ENCODE results near the gene RHOT2.

Gene RHOT2

DNA sequence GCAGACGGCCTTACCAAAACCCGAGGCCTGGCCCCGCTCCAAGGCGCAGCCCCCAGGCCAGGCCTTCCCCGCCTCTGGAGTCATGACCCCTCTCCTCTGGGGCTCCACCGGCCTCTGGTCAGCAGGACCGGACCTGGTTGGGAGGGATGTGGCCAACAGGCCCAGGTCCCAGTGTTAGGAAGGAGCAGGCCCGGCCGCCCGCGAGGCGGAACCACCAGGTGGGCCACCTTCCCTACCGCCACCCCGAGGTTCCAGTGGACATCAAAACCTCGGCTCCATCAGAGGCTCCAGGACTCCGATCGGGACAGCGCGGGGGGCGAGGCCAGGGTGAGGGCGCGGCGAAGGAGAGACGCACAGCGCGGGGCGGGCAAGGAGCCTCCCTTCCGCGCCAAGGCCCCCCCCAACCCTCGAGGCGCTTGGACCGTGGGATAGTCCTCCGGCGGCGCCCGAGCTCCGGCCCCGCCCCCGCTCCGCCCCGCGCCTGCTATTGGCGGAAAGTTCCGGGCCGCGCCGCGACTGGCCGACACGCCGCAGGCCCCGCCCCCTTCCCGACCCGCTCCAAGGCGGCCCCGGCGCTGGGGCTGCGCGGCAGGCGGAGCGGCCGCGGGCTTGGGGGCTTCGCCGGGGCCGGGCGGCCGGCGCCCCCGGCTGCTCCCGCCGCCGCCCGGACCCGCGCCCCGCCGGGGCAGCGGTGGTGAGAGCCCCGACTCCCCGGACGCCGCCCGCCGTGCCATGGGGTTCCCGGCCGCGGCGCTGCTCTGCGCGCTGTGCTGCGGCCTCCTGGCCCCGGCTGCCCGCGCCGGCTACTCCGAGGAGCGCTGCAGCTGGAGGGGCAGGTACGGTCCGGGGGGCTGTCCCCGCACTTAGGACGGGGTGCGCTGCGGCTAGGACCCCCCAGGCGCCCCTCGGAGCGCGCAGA is 46.9 kb downstream of the RHOT2 start, which contains the start of gene METRN:
METRN (plus strand) TSS at position 561 of the 919 bp plus-strand sequence; CDS start at position 733, 172 bp downstream.
- peaks cover 0 to 28% (median 19%) of the 10 kb centered on the region in 5 donors for H3K4me1 ChIP-seq (ENCODE audit: control insufficient read depth in 5 of 5, insufficient read depth in 5 of 5, low read length in 5 of 5)
- H3K27me3 ChIP-seq (ENCODE audit: control insufficient read depth in 5 of 5, insufficient read depth in 4 of 5, low read length in 5 of 5) = peaks cover 18 to 28% (median 22%) of the 10 kb centered on the region in 5 donors
- no peak within 1 kb of the TSS for H3K27ac ChIP-seq (ENCODE audit: low read depth, low read length)
- H3K9me3 ChIP-seq (ENCODE audit: control insufficient read depth in 5 of 5, low read length in 5 of 5) = no peaks in the 10 kb centered on the region
- H3K9ac ChIP-seq (ENCODE audit: low read length in 5 of 5) = peak within 1 kb of the TSS in 3 of 5 donors; percentile 21 to 59 (median 56)
- no peaks in the 10 kb centered on the region for H3K36me3 ChIP-seq (ENCODE audit: control insufficient read depth in 5 of 5, insufficient read depth in 5 of 5, low read length in 5 of 5)
- H3K4me3 ChIP-seq (ENCODE audit: low read depth in 1 of 5, low read length in 5 of 5) = peak within 1 kb of the TSS in 4 of 5 donors; percentile 56 to 78 (median 70)

DNA sequence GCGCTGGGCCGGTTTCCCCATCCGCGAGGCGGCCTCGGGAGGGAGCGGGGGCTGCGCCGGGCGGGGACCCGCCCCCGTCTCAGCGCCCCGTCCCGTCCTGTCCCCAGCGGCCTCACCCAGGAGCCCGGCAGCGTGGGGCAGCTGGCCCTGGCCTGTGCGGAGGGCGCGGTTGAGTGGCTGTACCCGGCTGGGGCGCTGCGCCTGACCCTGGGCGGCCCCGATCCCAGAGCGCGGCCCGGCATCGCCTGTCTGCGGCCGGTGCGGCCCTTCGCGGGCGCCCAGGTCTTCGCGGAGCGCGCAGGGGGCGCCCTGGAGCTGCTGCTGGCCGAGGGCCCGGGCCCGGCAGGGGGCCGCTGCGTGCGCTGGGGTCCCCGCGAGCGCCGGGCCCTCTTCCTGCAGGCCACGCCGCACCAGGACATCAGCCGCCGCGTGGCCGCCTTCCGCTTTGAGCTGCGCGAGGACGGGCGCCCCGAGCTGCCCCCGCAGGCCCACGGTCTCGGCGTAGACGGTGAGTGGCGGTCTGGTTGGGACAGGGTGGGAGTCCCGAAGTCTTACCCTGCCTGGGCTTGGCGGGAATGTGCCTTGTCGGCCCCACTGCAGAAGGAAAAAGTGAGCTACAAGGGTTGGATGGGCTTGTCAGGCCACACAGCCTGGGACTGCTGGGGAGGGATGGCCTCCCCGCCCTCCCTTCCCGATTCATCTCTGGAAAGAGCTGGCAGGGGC is 47.7 kb downstream of the RHOT2 start:
- H3K9ac ChIP-seq (ENCODE audit: low read length in 5 of 5) = peak overlapping the region in 3 of 5 donors; percentile 21 to 59 (median 56)
- H3K4me3 ChIP-seq (ENCODE audit: low read depth in 1 of 5, low read length in 5 of 5) = peak overlapping the region in 4 of 5 donors; percentile 56 to 78 (median 70)
- no peaks in the 10 kb centered on the region for H3K9me3 ChIP-seq (ENCODE audit: control insufficient read depth in 5 of 5, low read length in 5 of 5)
- H3K4me1 ChIP-seq (ENCODE audit: control insufficient read depth in 5 of 5, insufficient read depth in 5 of 5, low read length in 5 of 5) = peaks cover 0 to 36% (median 27%) of the 10 kb centered on the region in 5 donors
- no peak overlapping the region for H3K27ac ChIP-seq (ENCODE audit: low read depth, low read length)
- H3K27me3 ChIP-seq (ENCODE audit: control insufficient read depth in 5 of 5, insufficient read depth in 4 of 5, low read length in 5 of 5) = peaks cover 11 to 22% (median 14%) of the 10 kb centered on the region in 5 donors
- no peaks in the 10 kb centered on the region for H3K36me3 ChIP-seq (ENCODE audit: control insufficient read depth in 5 of 5, insufficient read depth in 5 of 5, low read length in 5 of 5)

DNA sequence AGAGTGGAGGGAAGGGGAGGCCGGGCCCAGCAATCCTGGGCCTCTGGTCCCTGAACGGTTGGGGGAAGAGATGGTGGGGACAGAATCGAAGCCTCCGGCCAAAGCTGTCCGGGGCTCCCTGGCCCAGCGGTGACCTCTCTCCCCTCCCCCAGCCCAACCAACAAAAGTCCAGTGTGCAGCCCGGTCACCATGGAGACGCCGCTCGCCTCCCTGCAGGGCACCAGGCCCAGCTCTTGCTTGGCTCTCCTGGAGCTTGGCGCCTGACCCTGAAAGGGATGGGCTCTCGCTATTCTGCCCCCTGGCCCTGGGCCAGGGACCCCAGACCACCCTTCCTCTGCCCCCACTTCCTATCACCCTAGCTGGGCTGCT is 48.3 kb downstream of the RHOT2 start:
- peaks cover 6 to 16% (median 9%) of the 10 kb centered on the region in 5 donors for H3K27me3 ChIP-seq (ENCODE audit: control insufficient read depth in 5 of 5, insufficient read depth in 4 of 5, low read length in 5 of 5)
- peak overlapping the region in 3 of 5 donors; percentile 10 to 78 (median 68) for H3K4me3 ChIP-seq (ENCODE audit: low read depth in 1 of 5, low read length in 5 of 5)
- H3K9ac ChIP-seq (ENCODE audit: low read length in 5 of 5) = peak overlapping the region in 4 of 5 donors; percentile 10 to 59 (median 29)
- no peaks in the 10 kb centered on the region for H3K9me3 ChIP-seq (ENCODE audit: control insufficient read depth in 5 of 5, low read length in 5 of 5)
- peaks cover 0 to 41% (median 29%) of the 10 kb centered on the region in 5 donors for H3K4me1 ChIP-seq (ENCODE audit: control insufficient read depth in 5 of 5, insufficient read depth in 5 of 5, low read length in 5 of 5)
- H3K27ac ChIP-seq (ENCODE audit: low read depth, low read length) = no peak overlapping the region
- H3K36me3 ChIP-seq (ENCODE audit: control insufficient read depth in 5 of 5, insufficient read depth in 5 of 5, low read length in 5 of 5) = no peaks in the 10 kb centered on the region

DNA sequence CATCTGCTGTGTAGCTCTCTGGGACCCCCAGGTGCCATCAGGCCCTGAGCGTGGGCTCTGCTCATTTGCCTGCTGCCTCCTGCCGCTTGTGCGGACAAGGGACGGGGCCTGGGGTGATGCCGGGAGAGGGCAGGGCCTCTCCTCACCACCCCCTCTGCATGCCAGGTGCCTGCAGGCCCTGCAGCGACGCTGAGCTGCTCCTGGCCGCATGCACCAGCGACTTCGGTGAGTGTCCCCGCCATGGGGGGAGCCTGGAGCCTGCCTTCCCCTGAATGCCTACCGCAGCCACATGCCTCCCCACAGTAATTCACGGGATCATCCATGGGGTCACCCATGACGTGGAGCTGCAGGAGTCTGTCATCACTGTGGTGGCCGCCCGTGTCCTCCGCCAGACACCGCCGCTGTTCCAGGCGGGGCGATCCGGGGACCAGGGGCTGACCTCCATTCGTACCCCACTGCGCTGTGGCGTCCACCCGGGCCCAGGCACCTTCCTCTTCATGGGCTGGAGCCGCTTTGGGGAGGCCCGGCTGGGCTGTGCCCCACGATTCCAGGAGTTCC is 48.9 kb downstream of the RHOT2 start:
- H3K27ac ChIP-seq (ENCODE audit: low read depth, low read length) = no peak overlapping the region

DNA sequence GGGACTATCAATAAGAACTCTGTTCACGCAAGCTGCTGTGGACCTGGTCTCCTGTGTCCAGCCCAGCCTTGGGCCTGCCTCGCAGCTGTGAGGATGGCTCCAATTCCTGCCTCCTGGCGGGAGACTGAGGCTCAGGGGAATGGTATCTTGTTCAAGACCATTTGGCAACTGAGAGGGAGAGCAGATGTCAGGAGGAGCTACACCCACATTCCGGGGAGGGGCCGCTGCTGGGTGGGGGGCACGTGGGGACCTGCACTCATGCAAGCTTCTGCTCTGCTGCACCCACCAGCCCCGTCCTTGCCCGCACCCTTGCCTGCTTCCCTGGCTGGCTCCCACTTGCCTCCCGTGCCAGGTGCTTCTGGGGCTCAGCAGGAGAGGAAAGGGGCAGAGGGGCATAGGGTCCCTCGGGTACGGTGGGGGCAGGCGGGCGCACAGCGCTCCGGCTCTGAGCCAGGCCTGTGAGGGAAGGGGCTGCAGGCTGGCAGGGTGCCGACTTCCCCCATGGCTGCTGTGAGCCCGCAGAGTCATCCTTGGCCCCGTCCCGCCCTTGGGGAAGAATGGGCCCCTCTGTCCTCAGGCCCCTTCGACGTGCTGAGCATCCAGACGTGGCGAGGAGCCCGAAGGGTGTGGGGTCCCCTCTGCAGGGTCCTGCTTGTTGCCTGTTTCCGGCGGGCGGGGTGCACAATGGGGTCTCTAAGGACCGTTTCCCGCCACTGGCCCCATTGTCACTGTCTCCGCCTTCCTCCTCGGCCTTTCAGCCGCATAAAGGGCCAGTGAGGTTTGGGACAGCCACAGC is 49.7 kb downstream of the RHOT2 start:
- Histone ChIP-seq H3K27me3 (ENCODE audit: control insufficient read depth in 5 of 5, insufficient read depth in 4 of 5, low read length in 5 of 5) (peaks cover 4 to 12% (median 5%) of the 10 kb centered on the region in 5 donors), H3K36me3 (ENCODE audit: control insufficient read depth in 5 of 5, insufficient read depth in 5 of 5, low read length in 5 of 5) (no peaks in the 10 kb centered on the region), H3K9ac (ENCODE audit: low read length in 5 of 5) (no peak overlapping the region), H3K27ac (ENCODE audit: low read depth, low read length) (no peak overlapping the region), H3K4me3 (ENCODE audit: low read depth in 1 of 5, low read length in 5 of 5) (no peak overlapping the region), H3K9me3 (ENCODE audit: control insufficient read depth in 5 of 5, low read length in 5 of 5) (no peaks in the 10 kb centered on the region), H3K4me1 (ENCODE audit: control insufficient read depth in 5 of 5, insufficient read depth in 5 of 5, low read length in 5 of 5) (peaks cover 0 to 53% (median 38%) of the 10 kb centered on the region in 5 donors)

More for the DNA sequence above, 48.9 kb downstream of the RHOT2 start:
- H3K4me3 ChIP-seq (ENCODE audit: low read depth in 1 of 5, low read length in 5 of 5) = no peak overlapping the region
- H3K4me1 ChIP-seq (ENCODE audit: control insufficient read depth in 5 of 5, insufficient read depth in 5 of 5, low read length in 5 of 5) = peaks cover 0 to 48% (median 35%) of the 10 kb centered on the region in 5 donors
- H3K9ac ChIP-seq (ENCODE audit: low read length in 5 of 5) = no peak overlapping the region
- no peaks in the 10 kb centered on the region for H3K9me3 ChIP-seq (ENCODE audit: control insufficient read depth in 5 of 5, low read length in 5 of 5)
- peaks cover 4 to 12% (median 5%) of the 10 kb centered on the region in 5 donors for H3K27me3 ChIP-seq (ENCODE audit: control insufficient read depth in 5 of 5, insufficient read depth in 4 of 5, low read length in 5 of 5)
- no peaks in the 10 kb centered on the region for H3K36me3 ChIP-seq (ENCODE audit: control insufficient read depth in 5 of 5, insufficient read depth in 5 of 5, low read length in 5 of 5)

DNA sequence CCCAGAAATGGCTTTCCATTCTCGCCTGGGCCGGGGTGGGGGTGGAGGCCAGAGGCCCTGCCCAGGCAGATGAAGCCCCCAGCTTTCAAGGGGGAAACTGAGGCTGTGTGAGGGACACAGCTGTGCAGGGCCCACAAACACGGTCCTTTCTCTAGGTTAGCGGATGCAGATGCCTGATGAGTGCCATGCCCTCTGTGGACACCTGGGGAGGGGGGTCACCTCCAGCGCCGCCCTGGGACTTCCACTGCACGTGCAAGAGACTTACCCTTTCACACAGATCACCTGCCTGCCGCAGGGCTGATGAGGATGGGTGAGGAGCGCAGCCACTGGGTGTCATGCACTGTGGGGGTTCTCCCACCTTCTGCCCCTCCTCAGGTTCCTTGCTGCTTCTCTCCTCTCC is 50.5 kb downstream of the RHOT2 start:
- H3K9me3 ChIP-seq (ENCODE audit: control insufficient read depth in 5 of 5, low read length in 5 of 5) = no peaks in the 10 kb centered on the region
- H3K4me1 ChIP-seq (ENCODE audit: control insufficient read depth in 5 of 5, insufficient read depth in 5 of 5, low read length in 5 of 5) = peaks cover 0 to 53% (median 38%) of the 10 kb centered on the region in 5 donors
- H3K9ac ChIP-seq (ENCODE audit: low read length in 5 of 5) = no peak overlapping the region
- no peak overlapping the region for H3K4me3 ChIP-seq (ENCODE audit: low read depth in 1 of 5, low read length in 5 of 5)
- H3K27ac ChIP-seq (ENCODE audit: low read depth, low read length) = no peak overlapping the region
- peaks cover 4 to 12% (median 5%) of the 10 kb centered on the region in 5 donors for H3K27me3 ChIP-seq (ENCODE audit: control insufficient read depth in 5 of 5, insufficient read depth in 4 of 5, low read length in 5 of 5)
- H3K36me3 ChIP-seq (ENCODE audit: control insufficient read depth in 5 of 5, insufficient read depth in 5 of 5, low read length in 5 of 5) = no peaks in the 10 kb centered on the region

DNA sequence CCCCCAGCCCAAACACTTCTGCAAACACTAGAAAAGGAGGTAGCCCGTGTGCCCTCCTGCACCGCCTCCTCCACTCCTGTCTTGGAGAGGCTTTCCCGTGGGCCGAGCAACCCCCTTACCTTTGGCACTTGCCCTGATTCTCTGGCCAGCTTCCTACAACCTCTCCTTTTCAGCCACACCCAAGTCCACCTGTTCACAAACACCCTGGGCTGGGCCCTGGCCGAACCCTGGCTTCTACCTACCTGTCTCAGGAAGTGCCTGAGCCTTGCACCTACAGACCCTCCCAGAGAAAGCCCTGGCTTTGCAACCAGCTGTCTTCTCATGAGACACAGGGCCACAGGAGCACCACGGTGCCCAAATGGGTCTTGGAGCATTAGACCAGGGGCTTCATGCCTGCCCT is 51.0 kb downstream of the RHOT2 start:
- Histone ChIP-seq H3K4me3 (ENCODE audit: low read depth in 1 of 5, low read length in 5 of 5) (no peak overlapping the region), H3K9ac (ENCODE audit: low read length in 5 of 5) (no peak overlapping the region), H3K27me3 (ENCODE audit: control insufficient read depth in 5 of 5, insufficient read depth in 4 of 5, low read length in 5 of 5) (peaks cover 4 to 12% (median 5%) of the 10 kb centered on the region in 5 donors), H3K36me3 (ENCODE audit: control insufficient read depth in 5 of 5, insufficient read depth in 5 of 5, low read length in 5 of 5) (no peaks in the 10 kb centered on the region), H3K4me1 (ENCODE audit: control insufficient read depth in 5 of 5, insufficient read depth in 5 of 5, low read length in 5 of 5) (peaks cover 0 to 52% (median 37%) of the 10 kb centered on the region in 5 donors), H3K9me3 (ENCODE audit: control insufficient read depth in 5 of 5, low read length in 5 of 5) (no peaks in the 10 kb centered on the region), H3K27ac (ENCODE audit: low read depth, low read length) (no peak overlapping the region)

DNA sequence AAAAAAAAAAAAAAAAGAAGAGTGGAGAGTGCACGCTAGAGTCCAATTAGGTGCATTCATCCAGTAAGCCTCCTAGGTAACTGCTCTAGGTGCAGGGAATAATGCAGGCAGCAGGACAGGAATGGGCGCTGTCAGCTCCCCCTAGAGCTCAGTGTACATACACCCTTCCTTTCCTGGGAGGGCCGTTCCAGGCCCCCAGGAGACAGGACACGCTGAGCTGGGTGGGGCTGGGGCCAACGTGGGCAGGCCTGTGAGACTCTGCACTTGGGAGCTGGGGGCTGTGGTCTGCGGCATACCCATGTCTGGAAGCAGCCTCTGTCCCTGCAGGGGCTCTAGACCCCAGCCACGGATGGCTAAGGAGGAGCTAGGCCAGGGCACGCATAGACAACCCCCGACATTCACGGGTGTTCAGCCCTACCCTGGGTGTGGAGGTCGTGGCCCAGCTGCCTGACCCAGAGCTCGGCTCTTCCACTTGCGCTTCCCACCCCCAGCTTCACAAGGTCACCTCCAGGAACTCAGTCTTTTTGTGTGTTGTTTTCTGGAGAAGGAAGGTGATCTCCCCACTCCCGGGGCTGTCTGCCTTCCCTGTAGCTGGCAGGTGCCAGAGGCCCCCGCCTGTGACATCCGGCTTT is 52.0 kb downstream of the RHOT2 start:
- no peaks in the 10 kb centered on the region for H3K36me3 ChIP-seq (ENCODE audit: control insufficient read depth in 5 of 5, insufficient read depth in 5 of 5, low read length in 5 of 5)
- peak overlapping the region in 3 of 5 donors; percentile 68 to 87 (median 68) for H3K9ac ChIP-seq (ENCODE audit: low read length in 5 of 5)
- H3K27ac ChIP-seq (ENCODE audit: low read depth, low read length) = no peak overlapping the region
- peaks cover 4 to 12% (median 8%) of the 10 kb centered on the region in 5 donors for H3K27me3 ChIP-seq (ENCODE audit: control insufficient read depth in 5 of 5, insufficient read depth in 4 of 5, low read length in 5 of 5)
- peaks cover 0 to 43% (median 33%) of the 10 kb centered on the region in 5 donors for H3K4me1 ChIP-seq (ENCODE audit: control insufficient read depth in 5 of 5, insufficient read depth in 5 of 5, low read length in 5 of 5)
- H3K4me3 ChIP-seq (ENCODE audit: low read depth in 1 of 5, low read length in 5 of 5) = peak overlapping the region; percentile 50 to 85 (median 72)
- no peaks in the 10 kb centered on the region for H3K9me3 ChIP-seq (ENCODE audit: control insufficient read depth in 5 of 5, low read length in 5 of 5)
